Neural progenitor cell (in vitro differentiated cells): ENCODE results near the gene PLA2R1.

Experiments used
- EZH2 ChIP-seq: fragments of 200-600 bp; sonication (generic); IDR thresholded peaks from 2 replicates; pipeline ENCODE4 v1.6.1; 2017; ENCODE audit warnings: antibody characterized with exemption, mild to moderate bottlenecking, moderate library complexity
- EZH2phosphoT487 ChIP-seq: fragments of 200-600 bp; sonication (generic); IDR thresholded peaks from 2 replicates; pipeline ENCODE4 v1.6.1; 2017; ENCODE audit warnings: antibody characterized with exemption
- TF ChIP-seq, protein P1 (sequence below): fragments of 200-600 bp; sonication (generic); IDR thresholded peaks from 2 replicates; pipeline ENCODE4 v1.5.1; 2017; ENCODE audit warnings: antibody characterized with exemption, mild to moderate bottlenecking

DNA sequence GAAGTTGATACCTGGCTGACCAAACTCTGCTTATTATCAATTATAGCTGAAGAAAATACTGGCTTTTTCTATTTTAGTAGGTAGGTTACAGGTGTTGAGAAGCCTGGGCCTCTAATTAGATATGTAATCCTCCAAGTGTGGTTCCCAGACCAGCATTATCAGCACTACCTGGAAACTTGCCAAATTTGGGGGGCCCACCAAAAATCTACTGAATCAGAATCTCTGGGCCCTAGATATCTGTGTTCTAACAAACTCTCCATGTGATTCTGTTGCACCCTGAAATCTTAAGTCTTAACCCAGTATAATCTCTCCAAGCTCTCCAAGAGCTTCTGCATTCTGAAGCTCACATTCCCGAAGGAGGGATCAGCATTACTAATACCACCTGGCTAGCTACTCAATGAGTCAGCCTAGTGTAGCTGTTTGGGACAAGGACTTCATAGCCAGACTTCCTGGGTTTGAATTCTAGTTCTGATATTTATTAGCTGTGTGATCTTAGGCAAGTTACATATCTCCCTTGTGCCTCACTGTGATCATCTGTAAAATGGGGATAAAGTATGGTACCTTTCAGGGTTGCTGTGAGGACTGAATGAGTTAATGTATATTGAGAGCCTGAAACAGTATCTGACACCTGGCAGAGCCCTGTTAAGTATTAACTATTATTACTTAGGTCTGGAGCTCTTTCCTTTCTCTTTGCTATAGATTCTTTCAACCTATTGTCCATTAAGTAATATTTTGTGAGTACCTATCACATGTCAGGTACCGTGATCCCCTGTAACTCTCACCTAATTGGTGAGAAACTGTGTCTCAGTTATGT lies 170.3 kb downstream of the PLA2R1 start:
- TF ChIP-seq EZH2 (no peak), EZH2phosphoT487 (no peak)
- TF ChIP-seq, protein P1, sequence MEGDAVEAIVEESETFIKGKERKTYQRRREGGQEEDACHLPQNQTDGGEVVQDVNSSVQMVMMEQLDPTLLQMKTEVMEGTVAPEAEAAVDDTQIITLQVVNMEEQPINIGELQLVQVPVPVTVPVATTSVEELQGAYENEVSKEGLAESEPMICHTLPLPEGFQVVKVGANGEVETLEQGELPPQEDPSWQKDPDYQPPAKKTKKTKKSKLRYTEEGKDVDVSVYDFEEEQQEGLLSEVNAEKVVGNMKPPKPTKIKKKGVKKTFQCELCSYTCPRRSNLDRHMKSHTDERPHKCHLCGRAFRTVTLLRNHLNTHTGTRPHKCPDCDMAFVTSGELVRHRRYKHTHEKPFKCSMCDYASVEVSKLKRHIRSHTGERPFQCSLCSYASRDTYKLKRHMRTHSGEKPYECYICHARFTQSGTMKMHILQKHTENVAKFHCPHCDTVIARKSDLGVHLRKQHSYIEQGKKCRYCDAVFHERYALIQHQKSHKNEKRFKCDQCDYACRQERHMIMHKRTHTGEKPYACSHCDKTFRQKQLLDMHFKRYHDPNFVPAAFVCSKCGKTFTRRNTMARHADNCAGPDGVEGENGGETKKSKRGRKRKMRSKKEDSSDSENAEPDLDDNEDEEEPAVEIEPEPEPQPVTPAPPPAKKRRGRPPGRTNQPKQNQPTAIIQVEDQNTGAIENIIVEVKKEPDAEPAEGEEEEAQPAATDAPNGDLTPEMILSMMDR: no peak
